Peyer's patch (tissue), 4 donors: ENCODE data around the gene TRIO. TPM values are rescaled to one million over a fixed set of nuclear protein-coding genes. Genes with fewer than 3 reads are reported as not detected.

ENCODE experiments used
- DNase-seq, 3 donors: peaks; one replicate each; pipeline ENCODE4 v3.0.0-alpha.2; 2017 to 2019
- H3K27ac ChIP-seq, 4 donors: fragments of 200-600 bp; sonication (generic); one replicate each; pipeline ENCODE4 v1.5.1; 2016 to 2019
- H3K27me3 ChIP-seq, 2 donors: fragments of 200-600 bp; sonication (generic); one replicate each; pipeline ENCODE4 v1.5.1; 2019
- H3K36me3 ChIP-seq, 3 donors: fragments of 200-600 bp; sonication (generic); one replicate each; pipeline ENCODE4 v1.5.1; 2016 to 2019
- H3K4me1 ChIP-seq, 4 donors: fragments of 200-600 bp; sonication (generic); one replicate each; pipeline ENCODE4 v1.5.1; 2016 to 2019
- H3K4me3 ChIP-seq, 4 donors: fragments of 200-600 bp; sonication (generic); 1 replicate in 3 of 4; 2 replicates in 1 of 4; pipeline ENCODE4 v1.5.1; 2016 to 2019; ENCODE audit warnings: mild to moderate bottlenecking in 1 of 4
- H3K9me3 ChIP-seq, 4 donors: fragments of 200-600 bp; sonication (generic); one replicate each; pipeline ENCODE4 v1.5.1; 2016 to 2019; ENCODE audit warnings: mild to moderate bottlenecking in 1 of 4
- POLR2A ChIP-seq, 2 donors: fragments of 450-650 bp; IDR thresholded peaks; one replicate each; pipeline ENCODE4 v1.5.1; 2017; ENCODE audit warnings: antibody characterized with exemption in 2 of 2, mild to moderate bottlenecking in 2 of 2, moderate library complexity in 2 of 2
- total RNA-seq, 4 donors: library from RNA; depleted of rRNA; stranded (reverse); fragments of >200 nt; gene quantifications; one replicate each; pipeline ENCODE4 v1.1.0, GENCODE V29; 2016
- TF ChIP-seq, protein P1 (sequence below), 6 experiments: fragments of 450-650 bp in 4 of 6; fragments of 200-600 bp in 2 of 6; sonication (generic) in 1 of 6; IDR thresholded peaks; one replicate each; pipeline ENCODE4 v1.5.1; 2017 to 2019; ENCODE audit warnings: antibody characterized with exemption in 6 of 6, mild to moderate bottlenecking in 3 of 6, moderate library complexity in 1 of 6

The TRIO gene
- total RNA-seq, 4 donors from 2014 or later = 171 to 456 (median 340) TPM

DNA sequence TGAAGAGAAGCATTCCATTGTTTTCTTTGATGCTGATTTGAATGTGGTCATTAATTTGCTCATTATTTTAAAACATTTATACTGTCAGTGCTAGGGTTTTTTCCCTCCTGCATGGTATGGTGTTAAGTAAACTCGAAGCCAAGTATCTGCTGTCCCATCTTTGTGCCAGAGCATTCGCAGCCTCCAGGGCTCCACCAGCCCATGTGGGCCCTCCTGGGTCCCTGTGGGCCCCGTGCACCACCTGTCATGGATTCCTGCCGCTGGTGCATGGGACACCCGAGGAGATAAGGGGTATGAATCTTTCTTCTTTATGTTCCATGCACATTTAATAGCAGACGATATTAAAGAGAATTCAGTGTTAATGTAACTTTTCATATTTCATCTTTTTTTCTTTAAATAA is 95.1 kb downstream of the TRIO start:
- H3K4me1 ChIP-seq = peaks cover 0 to 11% (median 0%) of the 10 kb centered on the region in 4 donors
- no peak for DNase-seq

DNA sequence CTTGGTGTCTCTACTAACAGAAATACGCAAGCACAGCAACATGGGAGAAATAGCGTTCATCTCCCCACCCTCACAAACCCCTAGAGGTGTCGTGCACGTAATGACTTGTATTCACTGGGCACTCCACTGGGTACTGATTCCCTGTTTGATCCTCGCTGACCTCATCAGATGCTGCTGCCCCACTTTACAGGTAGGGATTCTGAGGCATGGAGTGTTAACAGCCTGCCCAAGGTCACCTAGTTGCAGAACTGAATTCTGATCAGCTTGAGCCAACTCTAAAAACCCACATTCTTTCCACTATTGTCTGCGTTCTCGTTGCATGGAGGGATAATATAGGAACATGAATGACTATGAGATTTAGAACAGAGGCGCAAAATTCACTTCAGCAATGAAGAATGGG is 96.3 kb downstream of the TRIO start:
- Histone ChIP-seq H3K4me1 (peaks cover 0 to 12% (median 0%) of the 10 kb centered on the region in 4 donors), H3K27me3 (no peaks in the 10 kb centered on the region)

More for the DNA sequence above, 95.1 kb downstream of the TRIO start:
- H3K27ac ChIP-seq = no peak overlapping the region
- H3K27me3 ChIP-seq = no peaks in the 10 kb centered on the region
- no peaks in the 10 kb centered on the region for H3K9me3 ChIP-seq
- no peaks in the 10 kb centered on the region for H3K36me3 ChIP-seq
- TF ChIP-seq POLR2A (IDR thresholded peaks at IDR 0.05) = no peak
- TF ChIP-seq, protein P1, sequence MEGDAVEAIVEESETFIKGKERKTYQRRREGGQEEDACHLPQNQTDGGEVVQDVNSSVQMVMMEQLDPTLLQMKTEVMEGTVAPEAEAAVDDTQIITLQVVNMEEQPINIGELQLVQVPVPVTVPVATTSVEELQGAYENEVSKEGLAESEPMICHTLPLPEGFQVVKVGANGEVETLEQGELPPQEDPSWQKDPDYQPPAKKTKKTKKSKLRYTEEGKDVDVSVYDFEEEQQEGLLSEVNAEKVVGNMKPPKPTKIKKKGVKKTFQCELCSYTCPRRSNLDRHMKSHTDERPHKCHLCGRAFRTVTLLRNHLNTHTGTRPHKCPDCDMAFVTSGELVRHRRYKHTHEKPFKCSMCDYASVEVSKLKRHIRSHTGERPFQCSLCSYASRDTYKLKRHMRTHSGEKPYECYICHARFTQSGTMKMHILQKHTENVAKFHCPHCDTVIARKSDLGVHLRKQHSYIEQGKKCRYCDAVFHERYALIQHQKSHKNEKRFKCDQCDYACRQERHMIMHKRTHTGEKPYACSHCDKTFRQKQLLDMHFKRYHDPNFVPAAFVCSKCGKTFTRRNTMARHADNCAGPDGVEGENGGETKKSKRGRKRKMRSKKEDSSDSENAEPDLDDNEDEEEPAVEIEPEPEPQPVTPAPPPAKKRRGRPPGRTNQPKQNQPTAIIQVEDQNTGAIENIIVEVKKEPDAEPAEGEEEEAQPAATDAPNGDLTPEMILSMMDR (IDR thresholded peaks at IDR 0.05) = no peak
- no peak overlapping the region for H3K4me3 ChIP-seq

DNA sequence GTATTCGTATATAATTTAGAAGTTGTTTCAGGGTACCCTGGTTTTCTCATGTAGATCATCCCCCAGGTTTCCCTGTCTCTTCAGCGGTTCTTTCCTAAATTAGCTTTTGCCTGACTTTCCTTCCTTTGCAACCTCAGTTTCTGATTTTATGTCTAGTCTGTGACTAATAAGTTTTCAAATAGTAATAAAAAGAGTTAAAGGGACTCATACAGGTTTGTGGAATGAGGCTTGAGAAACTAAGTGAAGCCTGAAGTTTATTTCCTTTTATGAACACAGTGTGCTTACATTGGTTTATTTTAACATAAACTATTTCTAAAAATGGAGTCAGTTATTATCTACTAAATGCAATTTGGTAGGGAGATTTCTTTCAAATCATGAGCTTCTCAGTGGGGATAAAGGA is 96.8 kb downstream of the TRIO start:
- peaks cover 0 to 17% (median 0%) of the 10 kb centered on the region in 4 donors for H3K4me1 ChIP-seq
- H3K4me3 ChIP-seq = no peak overlapping the region
- H3K27me3 ChIP-seq = no peaks in the 10 kb centered on the region
- H3K27ac ChIP-seq = no peak overlapping the region
- H3K9me3 ChIP-seq = no peaks in the 10 kb centered on the region
- TF ChIP-seq POLR2A (IDR thresholded peaks at IDR 0.05) = no peak
- TF ChIP-seq, protein P1 (IDR thresholded peaks at IDR 0.05) = no peak
- no peaks in the 10 kb centered on the region for H3K36me3 ChIP-seq
- DNase-seq = no peak

More for the DNA sequence above, 96.3 kb downstream of the TRIO start:
- Histone ChIP-seq H3K36me3 (no peaks in the 10 kb centered on the region), H3K27ac (no peak overlapping the region), H3K4me3 (no peak overlapping the region), H3K9me3 (no peaks in the 10 kb centered on the region)
- no peak for DNase-seq
- TF ChIP-seq, protein P1 (IDR thresholded peaks at IDR 0.05) = no peak

DNA sequence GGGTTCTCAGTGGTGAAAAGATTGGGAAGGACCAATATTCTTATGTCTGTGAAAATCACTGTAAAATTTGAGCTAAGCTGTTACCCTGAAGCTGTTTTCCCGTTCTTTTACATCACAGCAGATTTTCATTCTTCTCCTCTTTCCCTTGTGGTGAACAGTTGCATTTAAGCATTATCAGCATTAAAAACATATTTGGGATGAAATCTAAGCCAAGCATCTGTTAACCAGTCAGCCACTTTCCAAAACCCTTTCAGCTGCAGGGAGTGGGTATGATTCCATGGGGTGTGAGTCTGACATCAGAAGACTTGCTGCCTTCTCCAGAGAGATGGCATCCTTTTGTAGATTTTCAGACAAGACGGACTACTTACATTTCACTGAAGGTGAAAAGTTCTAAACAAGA is 97.2 kb downstream of the TRIO start:
- Histone ChIP-seq H3K27ac (no peak overlapping the region), H3K36me3 (no peaks in the 10 kb centered on the region), H3K4me3 (no peak overlapping the region), H3K4me1 (peaks cover 0 to 17% (median 0%) of the 10 kb centered on the region in 4 donors), H3K27me3 (no peaks in the 10 kb centered on the region), H3K9me3 (no peaks in the 10 kb centered on the region)
- DNase-seq = no peak
- TF ChIP-seq, protein P1 (IDR thresholded peaks at IDR 0.05) = no peak
- no peak for TF ChIP-seq POLR2A (IDR thresholded peaks at IDR 0.05)

DNA sequence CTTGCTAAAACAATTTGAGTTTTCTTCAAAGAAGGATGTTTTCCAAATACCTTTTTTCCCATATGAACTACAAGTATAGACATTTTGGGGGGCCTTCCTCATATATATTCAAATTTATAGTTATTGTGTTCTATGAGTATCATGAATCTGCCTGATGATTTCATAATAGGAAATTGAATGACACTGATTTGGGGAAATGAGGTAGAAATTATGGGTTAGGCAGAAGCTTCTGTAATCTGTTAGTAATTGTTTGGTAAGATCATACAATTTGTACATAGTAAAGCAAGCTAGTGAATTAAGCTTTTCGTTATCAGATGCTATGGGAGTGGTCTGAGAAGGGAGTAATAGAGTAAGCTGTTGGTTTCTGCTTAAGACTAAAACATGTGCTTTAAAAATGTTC is 98.0 kb downstream of the TRIO start:
- TF ChIP-seq POLR2A (IDR thresholded peaks at IDR 0.05) = no peak
- TF ChIP-seq, protein P1 (IDR thresholded peaks at IDR 0.05) = no peak
- no peak for DNase-seq
- Histone ChIP-seq H3K4me3 (no peak overlapping the region), H3K4me1 (peaks cover 0 to 17% (median 0%) of the 10 kb centered on the region in 4 donors), H3K27me3 (no peaks in the 10 kb centered on the region), H3K27ac (no peak overlapping the region), H3K9me3 (no peaks in the 10 kb centered on the region), H3K36me3 (no peaks in the 10 kb centered on the region)

DNA sequence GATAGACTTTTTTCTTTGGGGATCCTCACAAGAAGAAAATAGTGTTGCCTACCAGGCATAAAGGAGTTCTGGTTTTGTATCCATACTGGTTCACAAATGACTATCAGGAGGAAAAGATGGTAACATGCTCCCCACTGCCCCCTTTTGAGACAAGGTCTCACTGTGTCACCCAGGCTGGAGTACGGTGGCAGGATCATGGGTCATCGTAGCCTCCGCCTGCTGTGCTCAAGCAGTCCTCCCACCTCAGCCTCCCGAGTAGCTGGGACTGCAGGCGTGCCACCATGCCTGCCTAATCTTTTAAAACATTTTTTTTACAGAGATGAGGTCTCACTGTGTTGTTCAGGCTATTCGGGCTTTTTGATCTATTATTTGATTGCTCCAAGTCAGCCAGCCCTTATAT is 99.3 kb downstream of the TRIO start:
- no peak overlapping the region for H3K4me3 ChIP-seq
- no peak overlapping the region for H3K27ac ChIP-seq
- H3K27me3 ChIP-seq = no peaks in the 10 kb centered on the region
- H3K36me3 ChIP-seq = no peaks in the 10 kb centered on the region
- peaks cover 0 to 17% (median 0%) of the 10 kb centered on the region in 4 donors for H3K4me1 ChIP-seq
- TF ChIP-seq POLR2A (IDR thresholded peaks at IDR 0.05) = no peak
- TF ChIP-seq, protein P1 (IDR thresholded peaks at IDR 0.05) = no peak
- no peaks in the 10 kb centered on the region for H3K9me3 ChIP-seq
- no peak for DNase-seq
